ENCODE results near the gene SLC25A4.

SLC25A4 gene

GRCh38 chr4:185108669-185109068 is 34.4 kb upstream of the SLC25A4 start:
- no peak for ATAC-seq
- TF ChIP-seq, protein P1, sequence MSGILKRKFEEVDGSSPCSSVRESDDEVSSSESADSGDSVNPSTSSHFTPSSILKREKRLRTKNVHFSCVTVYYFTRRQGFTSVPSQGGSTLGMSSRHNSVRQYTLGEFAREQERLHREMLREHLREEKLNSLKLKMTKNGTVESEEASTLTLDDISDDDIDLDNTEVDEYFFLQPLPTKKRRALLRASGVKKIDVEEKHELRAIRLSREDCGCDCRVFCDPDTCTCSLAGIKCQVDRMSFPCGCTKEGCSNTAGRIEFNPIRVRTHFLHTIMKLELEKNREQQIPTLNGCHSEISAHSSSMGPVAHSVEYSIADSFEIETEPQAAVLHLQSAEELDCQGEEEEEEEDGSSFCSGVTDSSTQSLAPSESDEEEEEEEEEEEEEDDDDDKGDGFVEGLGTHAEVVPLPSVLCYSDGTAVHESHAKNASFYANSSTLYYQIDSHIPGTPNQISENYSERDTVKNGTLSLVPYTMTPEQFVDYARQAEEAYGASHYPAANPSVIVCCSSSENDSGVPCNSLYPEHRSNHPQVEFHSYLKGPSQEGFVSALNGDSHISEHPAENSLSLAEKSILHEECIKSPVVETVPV (CRISPR knock-in tag; IDR thresholded peaks at IDR 0.05) = no peak
- TF ChIP-seq POU6F1 (CRISPR knock-in tag; IDR thresholded peaks at IDR 0.05; ENCODE audit: borderline replicate concordance, low read depth) (no peak), ARNTL (CRISPR knock-in tag; IDR thresholded peaks at IDR 0.05; ENCODE audit: borderline replicate concordance, low read depth) (no peak), ESRRG (CRISPR knock-in tag; IDR thresholded peaks at IDR 0.05) (no peak), PPARA (CRISPR knock-in tag; IDR thresholded peaks at IDR 0.05; ENCODE audit: borderline replicate concordance) (no peak), PATZ1 (CRISPR knock-in tag; IDR thresholded peaks at IDR 0.05; ENCODE audit: borderline replicate concordance) (no peak), BACH2 (CRISPR knock-in tag; IDR thresholded peaks at IDR 0.05; ENCODE audit: borderline replicate concordance) (no peak), TOX (CRISPR knock-in tag; IDR thresholded peaks at IDR 0.05; ENCODE audit: borderline replicate concordance) (no peak), ZNF8 (CRISPR knock-in tag; IDR thresholded peaks at IDR 0.05) (no peak), GLIS3 (CRISPR knock-in tag; IDR thresholded peaks at IDR 0.05) (no peak), TCF4 (CRISPR knock-in tag; IDR thresholded peaks at IDR 0.05; ENCODE audit: borderline replicate concordance) (no peak), ZNF70 (CRISPR knock-in tag; IDR thresholded peaks at IDR 0.05) (no peak), RARB (CRISPR knock-in tag; IDR thresholded peaks at IDR 0.05) (no peak), ZNF565 (CRISPR knock-in tag; conservative IDR thresholded peaks at IDR 0.05; ENCODE audit: low read depth) (no peak), ZFP30 (CRISPR knock-in tag; IDR thresholded peaks at IDR 0.05) (no peak), CSDC2 (CRISPR knock-in tag; IDR thresholded peaks at IDR 0.05) (no peak), SNAI2 (CRISPR knock-in tag; IDR thresholded peaks at IDR 0.05) (no peak), ISL1 (CRISPR knock-in tag; IDR thresholded peaks at IDR 0.05) (no peak)
- TF ChIP-seq, protein P2, sequence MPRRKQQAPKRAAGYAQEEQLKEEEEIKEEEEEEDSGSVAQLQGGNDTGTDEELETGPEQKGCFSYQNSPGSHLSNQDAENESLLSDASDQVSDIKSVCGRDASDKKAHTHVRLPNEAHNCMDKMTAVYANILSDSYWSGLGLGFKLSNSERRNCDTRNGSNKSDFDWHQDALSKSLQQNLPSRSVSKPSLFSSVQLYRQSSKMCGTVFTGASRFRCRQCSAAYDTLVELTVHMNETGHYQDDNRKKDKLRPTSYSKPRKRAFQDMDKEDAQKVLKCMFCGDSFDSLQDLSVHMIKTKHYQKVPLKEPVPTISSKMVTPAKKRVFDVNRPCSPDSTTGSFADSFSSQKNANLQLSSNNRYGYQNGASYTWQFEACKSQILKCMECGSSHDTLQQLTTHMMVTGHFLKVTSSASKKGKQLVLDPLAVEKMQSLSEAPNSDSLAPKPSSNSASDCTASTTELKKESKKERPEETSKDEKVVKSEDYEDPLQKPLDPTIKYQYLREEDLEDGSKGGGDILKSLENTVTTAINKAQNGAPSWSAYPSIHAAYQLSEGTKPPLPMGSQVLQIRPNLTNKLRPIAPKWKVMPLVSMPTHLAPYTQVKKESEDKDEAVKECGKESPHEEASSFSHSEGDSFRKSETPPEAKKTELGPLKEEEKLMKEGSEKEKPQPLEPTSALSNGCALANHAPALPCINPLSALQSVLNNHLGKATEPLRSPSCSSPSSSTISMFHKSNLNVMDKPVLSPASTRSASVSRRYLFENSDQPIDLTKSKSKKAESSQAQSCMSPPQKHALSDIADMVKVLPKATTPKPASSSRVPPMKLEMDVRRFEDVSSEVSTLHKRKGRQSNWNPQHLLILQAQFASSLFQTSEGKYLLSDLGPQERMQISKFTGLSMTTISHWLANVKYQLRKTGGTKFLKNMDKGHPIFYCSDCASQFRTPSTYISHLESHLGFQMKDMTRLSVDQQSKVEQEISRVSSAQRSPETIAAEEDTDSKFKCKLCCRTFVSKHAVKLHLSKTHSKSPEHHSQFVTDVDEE (CRISPR knock-in tag; IDR thresholded peaks at IDR 0.05) = no peak
- TF ChIP-seq, protein P3, sequence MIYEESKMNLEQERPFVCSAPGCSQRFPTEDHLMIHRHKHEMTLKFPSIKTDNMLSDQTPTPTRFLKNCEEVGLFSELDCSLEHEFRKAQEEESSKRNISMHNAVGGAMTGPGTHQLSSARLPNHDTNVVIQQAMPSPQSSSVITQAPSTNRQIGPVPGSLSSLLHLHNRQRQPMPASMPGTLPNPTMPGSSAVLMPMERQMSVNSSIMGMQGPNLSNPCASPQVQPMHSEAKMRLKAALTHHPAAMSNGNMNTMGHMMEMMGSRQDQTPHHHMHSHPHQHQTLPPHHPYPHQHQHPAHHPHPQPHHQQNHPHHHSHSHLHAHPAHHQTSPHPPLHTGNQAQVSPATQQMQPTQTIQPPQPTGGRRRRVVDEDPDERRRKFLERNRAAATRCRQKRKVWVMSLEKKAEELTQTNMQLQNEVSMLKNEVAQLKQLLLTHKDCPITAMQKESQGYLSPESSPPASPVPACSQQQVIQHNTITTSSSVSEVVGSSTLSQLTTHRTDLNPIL (CRISPR knock-in tag; IDR thresholded peaks at IDR 0.05; ENCODE audit: low read depth) = no peak

- no peak for ATAC-seq
- TF ChIP-seq ZFP30 (CRISPR knock-in tag; IDR thresholded peaks at IDR 0.05) (no peak), BACH2 (CRISPR knock-in tag; IDR thresholded peaks at IDR 0.05; ENCODE audit: borderline replicate concordance) (no peak), ISL1 (CRISPR knock-in tag; IDR thresholded peaks at IDR 0.05) (no peak), RARB (CRISPR knock-in tag; IDR thresholded peaks at IDR 0.05) (no peak), PATZ1 (CRISPR knock-in tag; IDR thresholded peaks at IDR 0.05; ENCODE audit: borderline replicate concordance) (no peak), POU6F1 (CRISPR knock-in tag; IDR thresholded peaks at IDR 0.05; ENCODE audit: borderline replicate concordance, low read depth) (no peak), ESRRG (CRISPR knock-in tag; IDR thresholded peaks at IDR 0.05) (no peak), ZNF565 (CRISPR knock-in tag; conservative IDR thresholded peaks at IDR 0.05; ENCODE audit: low read depth) (no peak), ZFP3 (CRISPR knock-in tag; IDR thresholded peaks at IDR 0.05) (no peak), ZNF70 (CRISPR knock-in tag; IDR thresholded peaks at IDR 0.05) (no peak), GLIS3 (CRISPR knock-in tag; IDR thresholded peaks at IDR 0.05) (no peak)
- TF ChIP-seq, protein P2 (CRISPR knock-in tag; IDR thresholded peaks at IDR 0.05) = no peak
- TF ChIP-seq, protein P3 (CRISPR knock-in tag; IDR thresholded peaks at IDR 0.05; ENCODE audit: low read depth) = no peak
Observed at GRCh38 chr4:185109736-185110135, 33.3 kb upstream of the SLC25A4 start.

All from SK-N-SH treated with all-trans-retinoic acid at 6 μM for 48 hours (cell line).